HepG2 (cell line): ENCODE measurements around the gene MYPN. TPM values are rescaled to one million over a fixed set of nuclear protein-coding genes. Genes with fewer than 3 reads are reported as not detected.

ENCODE experiments used
- ATAC-seq: fragments of 200-7000 bp; cut with Tn5 transposase; 3 replicates; pipeline ENCODE4 v1.9.1; 2020; ENCODE audit warnings: mild to moderate bottlenecking, moderate library complexity
- BruUV-seq: library from RNA; stranded (reverse); fragments of 400-500 nt; replicated peaks from 2 replicates; lab custom pipeline; 2021; lab: Mats Ljungman, UMichigan
- CTCF ChIA-PET: fragments of 300-600 bp; formaldehyde crosslinking; extraction: SDS; loops from one replicate; lab custom pipeline; 2021; ENCODE audit warnings: low total read pairs, inconsistent platforms, low intra/inter-chr PET ratio; lab: Yijun Ruan, JAX
- POLR2A ChIA-PET: fragments of 350-600 bp; sonication (Branson Sonifier 250); formaldehyde crosslinking; loops from one replicate; lab custom pipeline; 2020; ENCODE audit warnings: antibody characterized with exemption, inconsistent platforms; lab: Yijun Ruan, JAX
- DNase-seq: peaks from one replicate; pipeline ENCODE4 v3.0.0-alpha.2; 2015; ENCODE audit warnings: low spot score
- FAIRE-seq: peaks from 3 replicates; lab custom pipeline; 2011; peaks lifted over from hg19 to GRCh38; lab: Jason Lieb, UNC
- H2AFZ ChIP-seq: one replicate; pipeline ENCODE4 v1.6.1; 2011; ENCODE audit warnings: low read length, inconsistent platforms
- H3K27ac ChIP-seq: fragments of 300-600 bp; 3 replicates; pipeline ENCODE4 v1.8.0; 2011; ENCODE audit warnings: mixed run types, mild to moderate bottlenecking, mixed read lengths, low read length, inconsistent platforms; ENCODE audit not compliant: insufficient read depth; ENCODE audit errors: extremely low read length
- H3K27me3 ChIP-seq, 2 experiments: fragments of 200-600 bp in 1 of 2; 2 replicates in 1 of 2; 3 replicates in 1 of 2; pipeline versions ENCODE4 v1.6.0 to v1.8.0; 2011; ENCODE audit warnings: low read length in 2 of 2, mild to moderate bottlenecking in 2 of 2, moderate library complexity in 2 of 2, inconsistent platforms in 1 of 2; ENCODE audit not compliant: insufficient read depth in 2 of 2, control insufficient read depth in 1 of 2
- H3K36me3 ChIP-seq, 2 experiments: fragments of 200-600 bp in 1 of 2; replicated peaks in 1 of 2; 2 replicates in 1 of 2; 3 replicates in 1 of 2; pipeline versions ENCODE4 v1.5.1 to v1.8.0; 2011; ENCODE audit warnings: low read length in 2 of 2, inconsistent platforms in 1 of 2; ENCODE audit not compliant: insufficient read depth in 2 of 2, control insufficient read depth in 1 of 2
- H3K4me1 ChIP-seq: 2 replicates; pipeline ENCODE4 v1.5.1; 2012; ENCODE audit warnings: low read length, inconsistent platforms; ENCODE audit not compliant: insufficient read depth
- H3K4me2 ChIP-seq: 2 replicates; pipeline ENCODE4 v1.6.0; 2011; ENCODE audit warnings: low read depth, low read length, inconsistent platforms
- H3K4me3 ChIP-seq, 3 experiments: fragments of 200-600 bp in 1 of 3; sonication (generic), shearing (Covaris generic) in 1 of 3; replicated peaks in 1 of 3; 2 replicates each; pipeline ENCODE4 v1.5.1; 2011 to 2016; ENCODE audit warnings: low read length in 3 of 3, inconsistent platforms in 2 of 3, low read depth in 2 of 3, mild to moderate bottlenecking in 2 of 3, control low read depth in 1 of 3, mixed read lengths in 1 of 3; ENCODE audit not compliant: insufficient read depth in 1 of 3
- H3K79me2 ChIP-seq: one replicate; pipeline ENCODE4 v1.6.1; 2011; ENCODE audit warnings: low read length, inconsistent platforms; ENCODE audit not compliant: insufficient read depth
- H3K9ac ChIP-seq: 2 replicates; pipeline ENCODE4 v1.6.0; 2011; ENCODE audit warnings: mild to moderate bottlenecking, low read depth, low read length, inconsistent platforms; ENCODE audit not compliant: insufficient read depth
- H3K9me3 ChIP-seq: 2 replicates; pipeline ENCODE4 v1.5.1; 2012; ENCODE audit warnings: mild to moderate bottlenecking, low read length
- H4K20me1 ChIP-seq: 2 replicates; pipeline ENCODE4 v1.6.0; 2011; ENCODE audit warnings: inconsistent platforms, mild to moderate bottlenecking, low read length, moderate library complexity; ENCODE audit not compliant: insufficient read depth
- CREBL2 ChIP-seq: sonication (generic); formaldehyde crosslinking; IDR thresholded peaks from 2 replicates; pipeline ENCODE4 v1.8.1; 2023; ENCODE audit warnings: missing genetic modification reagents, mild to moderate bottlenecking, borderline replicate concordance
- ELF4 ChIP-seq: sonication (generic); formaldehyde crosslinking; IDR thresholded peaks from 2 replicates; pipeline ENCODE4 v1.5.0; 2020; ENCODE audit warnings: missing genetic modification reagents, mild to moderate bottlenecking, moderate library complexity, borderline replicate concordance
- RERE ChIP-seq: IDR thresholded peaks from 2 replicates; pipeline ENCODE4 v1.6.1; 2016; ENCODE audit warnings: low read depth, missing genetic modification reagents, missing compliant biosample characterization
- TBP ChIP-seq: sonication (generic); formaldehyde crosslinking; IDR thresholded peaks from 2 replicates; pipeline ENCODE4 v1.5.0; 2020; ENCODE audit warnings: missing genetic modification reagents
- ZMYM4 ChIP-seq: sonication (generic); formaldehyde crosslinking; IDR thresholded peaks from 2 replicates; pipeline ENCODE4 v1.8.1; 2023; ENCODE audit warnings: mild to moderate bottlenecking, missing genetic modification reagents
- ZNF629 ChIP-seq: sonication (generic); formaldehyde crosslinking; conservative IDR thresholded peaks from 2 replicates; pipeline ENCODE4 v1.5.0; 2020; ENCODE audit warnings: missing genetic modification reagents
- WGBS: methylation state at CpG from one replicate; pipeline ENCODE4 v1.1.6; 2017; ENCODE audit warnings: low lambda C conversion rate; 5-methylcytosine and 5-hydroxymethylcytosine counted together
- in situ Hi-C: cut with HindIII; loops from 2 replicates; pipeline ENCODE4 v1.10.0; 2017; ENCODE audit warnings: low pct_unique_long_range_greater_than_20kb; ENCODE audit not compliant: extremely low pct_ligation_motif_present
- intact Hi-C: fragments of 100-400 bp; cut with micrococcal nuclease; formaldehyde crosslinking; loops from one replicate; pipeline ENCODE4 v1.10.0; 2022; ENCODE audit not compliant: unreplicated experiment
- polyA plus RNA-seq, 8 experiments: library from polyadenylated mRNA; depleted of rRNA in 3 of 8; stranded (reverse) in 7 of 8; unstranded in 1 of 8; fragments of >200 nt; fragmentation: Illumina TruSeq in 4 of 8; extraction: Trizol in 4 of 8; gene quantifications; 2 replicates each; pipeline versions ENCODE4 v1.2.1 to v1.2.3, GENCODE V29; 2011 to 2016; ENCODE audit warnings: low read depth in 4 of 8, missing spikeins in 1 of 8, mixed read lengths in 1 of 8; ENCODE audit not compliant: insufficient read depth in 1 of 8
- total RNA-seq, 5 experiments: library from RNA; depleted of rRNA; stranded (reverse); fragments of >200 nt; fragmentation: Illumina TruSeq; extraction: Trizol; gene quantifications; 2 replicates each; pipeline ENCODE4 v1.2.3, GENCODE V29; 2016; ENCODE audit warnings: low read depth in 1 of 5
- TF ChIP-seq, protein P1 (sequence below): sonication (generic); formaldehyde crosslinking; IDR thresholded peaks from 2 replicates; pipeline ENCODE4 v1.8.1; 2023; ENCODE audit warnings: missing genetic modification reagents, inconsistent platforms, borderline replicate concordance

Gene MYPN
- total and polyA plus RNA-seq, 2 of the 13 experiments (the other 11 are each of a cell fraction or from before 2014, with no cell fraction given): not detected

DNA sequence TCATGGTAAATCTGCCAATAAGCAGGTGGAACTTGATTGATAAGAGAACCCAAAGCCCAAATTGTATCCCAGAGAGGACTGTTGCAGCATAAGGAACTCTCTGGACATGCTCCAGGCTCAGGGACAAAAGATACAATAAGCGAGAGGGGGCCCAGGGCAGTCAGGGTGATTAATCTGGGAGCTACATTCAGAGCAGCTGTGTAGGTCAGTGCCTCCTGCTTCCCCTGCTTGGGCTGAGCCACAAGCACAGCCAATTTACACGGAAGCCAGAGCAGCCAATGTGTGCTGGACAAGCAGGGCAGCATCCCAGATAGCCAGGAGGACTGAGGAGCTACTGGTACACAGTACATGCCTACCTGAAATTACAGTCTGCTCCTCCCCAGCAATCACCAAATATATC, 24.2 kb downstream of the MYPN start:
- TF ChIP-seq, protein P1, sequence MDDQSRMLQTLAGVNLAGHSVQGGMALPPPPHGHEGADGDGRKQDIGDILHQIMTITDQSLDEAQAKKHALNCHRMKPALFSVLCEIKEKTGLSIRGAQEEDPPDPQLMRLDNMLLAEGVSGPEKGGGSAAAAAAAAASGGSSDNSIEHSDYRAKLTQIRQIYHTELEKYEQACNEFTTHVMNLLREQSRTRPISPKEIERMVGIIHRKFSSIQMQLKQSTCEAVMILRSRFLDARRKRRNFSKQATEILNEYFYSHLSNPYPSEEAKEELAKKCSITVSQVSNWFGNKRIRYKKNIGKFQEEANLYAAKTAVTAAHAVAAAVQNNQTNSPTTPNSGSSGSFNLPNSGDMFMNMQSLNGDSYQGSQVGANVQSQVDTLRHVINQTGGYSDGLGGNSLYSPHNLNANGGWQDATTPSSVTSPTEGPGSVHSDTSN: no peak
- no peak overlapping the region for H3K9ac ChIP-seq
- no peak for DNase-seq
- no peaks in the 10 kb centered on the region for H3K4me1 ChIP-seq
- no peak overlapping the region for H3K27ac ChIP-seq
- ATAC-seq: no peak
- POLR2A ChIA-PET: no interaction called here
- no peaks in the 10 kb centered on the region for H3K27me3 ChIP-seq
- no peak for FAIRE-seq
- no peaks in the 10 kb centered on the region for H3K36me3 ChIP-seq
- no peak overlapping the region for H3K4me2 ChIP-seq
- in situ Hi-C loops: no loop called here
- no peak overlapping the region for H3K4me3 ChIP-seq
- CTCF ChIA-PET: no interaction called here
- H3K9me3 ChIP-seq: no peaks in the 10 kb centered on the region
- no peaks in the 10 kb centered on the region for H3K79me2 ChIP-seq
- intact Hi-C loops: no loop called here
- whole genome bisulfite sequencing: 40% methylated on average over 1 of the region's 2 CpGs
- no peak overlapping the region for H2AFZ ChIP-seq
- H4K20me1 ChIP-seq: no peaks in the 10 kb centered on the region
- no TSS peak for BruUV-seq

- no TSS peak for BruUV-seq
- no peaks in the 10 kb centered on the region for H3K36me3 ChIP-seq
- whole genome bisulfite sequencing: 68% methylated on average over 1 of the region's 1 CpG
- H2AFZ ChIP-seq: no peak overlapping the region
- TF ChIP-seq TBP (CRISPR knock-in tag) (no peak), ZNF629 (no peak), ELF4 (CRISPR knock-in tag) (no peak), ZMYM4 (no peak), RERE (no peak), CREBL2 (no peak)
- no peaks in the 10 kb centered on the region for H3K4me1 ChIP-seq
- ChIA-PET POLR2A (no interaction called here), CTCF (no interaction called here)
- no peak overlapping the region for H3K9ac ChIP-seq
- H3K27me3 ChIP-seq: no peaks in the 10 kb centered on the region
- DNase-seq: no peak
- no peak overlapping the region for H3K4me3 ChIP-seq
- no peak overlapping the region for H3K27ac ChIP-seq
- no peaks in the 10 kb centered on the region for H3K79me2 ChIP-seq
- no peak overlapping the region for H3K4me2 ChIP-seq
- no peaks in the 10 kb centered on the region for H3K9me3 ChIP-seq
- ATAC-seq: no peak
- intact Hi-C loops: no loop called here
- in situ Hi-C loops: no loop called here
- no peak for FAIRE-seq
- H4K20me1 ChIP-seq: no peaks in the 10 kb centered on the region
Observed at GRCh38 chr10:68135362-68135761, 26.1 kb downstream of the MYPN start.
